ENCODE results near the gene RBM33.

DNA sequence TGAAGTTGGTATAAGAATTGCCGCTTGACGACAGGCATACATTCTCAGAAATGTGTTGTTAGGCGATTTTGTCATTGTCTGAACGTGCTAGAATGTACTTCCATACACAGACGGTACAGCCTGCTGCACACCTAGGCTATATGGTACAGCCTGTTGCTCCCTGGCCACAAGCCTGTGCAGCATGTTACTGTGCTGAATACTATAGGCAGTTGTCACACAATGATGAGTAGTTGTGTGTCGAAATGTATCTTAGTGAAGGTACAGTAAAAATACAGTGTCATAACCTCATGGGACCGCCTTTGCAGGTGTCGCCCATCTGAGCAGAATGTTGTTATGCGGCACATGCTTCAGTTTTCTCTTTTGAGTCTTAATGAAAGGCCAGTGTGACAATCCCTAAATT, 101.3 kb downstream of the RBM33 start:
- TF ChIP-seq, protein P1, sequence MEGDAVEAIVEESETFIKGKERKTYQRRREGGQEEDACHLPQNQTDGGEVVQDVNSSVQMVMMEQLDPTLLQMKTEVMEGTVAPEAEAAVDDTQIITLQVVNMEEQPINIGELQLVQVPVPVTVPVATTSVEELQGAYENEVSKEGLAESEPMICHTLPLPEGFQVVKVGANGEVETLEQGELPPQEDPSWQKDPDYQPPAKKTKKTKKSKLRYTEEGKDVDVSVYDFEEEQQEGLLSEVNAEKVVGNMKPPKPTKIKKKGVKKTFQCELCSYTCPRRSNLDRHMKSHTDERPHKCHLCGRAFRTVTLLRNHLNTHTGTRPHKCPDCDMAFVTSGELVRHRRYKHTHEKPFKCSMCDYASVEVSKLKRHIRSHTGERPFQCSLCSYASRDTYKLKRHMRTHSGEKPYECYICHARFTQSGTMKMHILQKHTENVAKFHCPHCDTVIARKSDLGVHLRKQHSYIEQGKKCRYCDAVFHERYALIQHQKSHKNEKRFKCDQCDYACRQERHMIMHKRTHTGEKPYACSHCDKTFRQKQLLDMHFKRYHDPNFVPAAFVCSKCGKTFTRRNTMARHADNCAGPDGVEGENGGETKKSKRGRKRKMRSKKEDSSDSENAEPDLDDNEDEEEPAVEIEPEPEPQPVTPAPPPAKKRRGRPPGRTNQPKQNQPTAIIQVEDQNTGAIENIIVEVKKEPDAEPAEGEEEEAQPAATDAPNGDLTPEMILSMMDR (IDR thresholded peaks at IDR 0.05) = no peak
- TF ChIP-seq POLR2A (IDR thresholded peaks at IDR 0.05; ENCODE audit: low read depth) = no peak
- TF ChIP-seq EP300 (IDR thresholded peaks at IDR 0.05) = no peak

Measured in esophagus muscularis mucosa (tissue), 4 donors.